Raji (cell line): Measurements from ENCODE around the gene KCNMA1.

ENCODE experiments used
- POLR2A ChIP-seq: IDR thresholded peaks from 2 replicates; pipeline ENCODE4 v1.6.1; 2011; ENCODE audit warnings: low read depth, low read length, control low read depth; ENCODE audit not compliant: insufficient read depth

The KCNMA1 gene

DNA sequence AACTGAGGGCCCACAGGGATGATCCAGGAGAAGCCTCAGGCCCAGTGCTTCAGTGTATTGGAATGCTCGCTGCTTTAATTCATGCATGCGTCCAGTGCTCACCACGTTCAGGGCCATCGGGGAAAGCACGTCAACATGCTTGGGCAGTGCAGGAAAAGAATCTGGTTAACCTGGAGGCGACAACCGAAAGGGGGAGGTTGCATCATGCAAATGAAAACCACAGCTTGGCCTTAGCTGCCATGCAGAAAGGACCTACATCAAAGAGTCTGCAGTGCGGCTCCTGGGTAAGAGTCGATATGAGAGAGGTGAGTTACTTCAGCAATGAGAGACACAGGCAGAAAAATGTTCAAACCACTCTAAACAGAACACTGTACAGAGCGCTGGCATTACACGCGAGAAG lies 440.1 kb downstream of the KCNMA1 start:
- no peak for TF ChIP-seq POLR2A

DNA sequence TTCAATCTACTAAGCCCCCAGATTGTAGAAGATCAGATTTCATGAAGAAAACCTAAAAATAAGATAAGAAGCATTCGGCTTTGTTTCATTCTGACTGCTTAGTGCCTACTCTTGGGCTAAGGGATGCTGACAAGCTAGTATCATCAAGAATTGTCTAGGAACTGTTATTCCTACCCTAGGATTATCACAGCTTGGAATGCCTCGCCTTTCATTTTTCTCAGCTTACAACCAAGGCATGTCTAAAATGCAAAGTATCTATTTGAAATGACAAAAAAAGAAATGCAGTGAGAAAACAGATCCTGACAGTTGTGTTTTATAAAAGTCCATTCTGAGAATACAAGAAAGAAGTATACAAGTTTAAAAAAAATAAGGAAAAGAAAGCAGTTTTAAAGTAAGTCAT lies 441.0 kb downstream of the KCNMA1 start:
- TF ChIP-seq POLR2A: no peak

DNA sequence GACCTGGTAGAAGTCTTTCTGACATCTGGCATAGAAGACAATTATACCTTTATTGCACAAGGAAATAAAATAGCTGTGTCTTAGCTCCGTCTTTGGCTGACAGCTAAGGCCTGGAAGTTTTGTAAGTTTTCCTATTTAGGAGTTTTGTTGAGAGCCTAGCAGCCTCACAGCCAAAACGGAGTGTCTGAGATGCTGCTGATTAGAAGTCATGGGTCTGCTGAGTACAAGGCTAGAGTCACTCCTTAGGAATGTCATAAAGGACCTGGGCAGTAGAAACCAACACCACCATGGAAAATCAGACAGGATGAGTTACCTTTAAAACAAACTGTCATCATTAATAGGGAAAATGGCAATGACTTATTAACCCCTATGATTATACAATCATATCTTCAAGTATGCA lies 442.5 kb downstream of the KCNMA1 start:
- no peak for TF ChIP-seq POLR2A

DNA sequence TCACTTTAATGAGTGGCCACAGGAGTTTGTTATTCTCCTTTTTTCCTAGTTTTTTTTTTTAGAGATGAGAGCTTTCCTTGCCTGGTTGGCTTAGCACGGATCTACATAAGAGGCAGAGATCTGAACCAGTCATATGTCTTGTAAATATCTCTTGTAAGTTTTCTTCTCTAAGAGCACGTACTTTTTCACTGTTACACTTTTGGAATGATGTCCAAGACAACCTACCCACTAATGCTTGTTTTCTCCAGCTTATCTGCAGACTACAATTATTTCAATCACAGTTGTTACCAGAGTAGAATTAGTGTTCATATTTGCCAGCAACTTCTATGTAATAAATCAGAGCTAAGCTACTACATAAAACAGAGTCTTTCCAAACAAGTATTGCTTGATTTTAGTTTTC lies 444.6 kb downstream of the KCNMA1 start:
- TF ChIP-seq POLR2A: no peak

DNA sequence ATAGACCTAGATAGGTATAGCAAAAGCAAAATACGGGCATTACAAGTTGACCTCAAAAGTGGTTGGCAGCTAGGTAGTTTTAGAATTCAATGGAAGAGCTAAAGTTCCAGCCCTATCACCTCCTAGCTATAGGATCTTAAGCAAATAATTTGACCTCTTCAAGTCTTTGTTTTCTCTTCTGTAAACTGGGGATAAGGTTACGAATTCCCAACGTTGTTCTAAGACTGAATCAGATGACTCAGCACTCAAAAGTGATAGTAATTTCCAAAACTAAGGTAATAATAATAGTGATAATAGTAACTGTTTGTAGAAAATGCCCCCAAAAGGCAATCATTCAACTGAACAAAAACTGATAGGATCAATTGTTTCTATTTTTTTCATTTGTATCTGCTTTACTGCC lies 445.2 kb downstream of the KCNMA1 start:
- TF ChIP-seq POLR2A: no peak

DNA sequence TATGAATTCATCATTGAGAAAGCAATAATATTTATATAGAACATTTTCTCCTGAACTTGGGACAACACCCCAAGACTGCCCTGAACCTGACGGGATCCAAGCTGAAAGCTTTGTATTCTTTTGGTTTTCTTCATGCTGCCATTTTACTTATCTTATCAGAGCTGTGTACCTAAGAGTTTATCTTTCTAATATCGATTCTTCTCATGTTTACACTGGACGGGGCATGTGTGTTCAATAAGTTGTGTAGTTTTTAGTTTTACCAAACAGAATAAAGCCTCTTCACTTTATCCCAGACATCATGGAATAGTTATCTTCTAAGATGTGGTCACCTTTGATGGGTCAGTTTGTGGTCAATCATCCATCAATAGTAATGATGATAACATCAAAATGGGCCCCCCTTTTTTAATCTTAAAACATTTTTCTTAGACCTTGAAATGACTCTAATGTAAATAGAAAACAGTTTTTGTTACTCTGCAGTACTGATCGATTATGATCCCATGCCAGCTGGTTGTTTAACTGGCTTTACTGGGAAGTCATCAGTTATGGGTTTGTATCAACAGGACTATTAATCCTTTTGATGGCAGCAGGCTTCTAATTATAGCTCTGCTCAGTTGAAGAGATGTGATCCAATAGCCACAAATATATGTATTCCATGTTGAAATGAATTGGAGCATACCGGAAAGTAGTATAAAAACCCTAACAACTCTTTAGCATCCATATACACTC lies 446.1 kb downstream of the KCNMA1 start:
- no peak for TF ChIP-seq POLR2A

DNA sequence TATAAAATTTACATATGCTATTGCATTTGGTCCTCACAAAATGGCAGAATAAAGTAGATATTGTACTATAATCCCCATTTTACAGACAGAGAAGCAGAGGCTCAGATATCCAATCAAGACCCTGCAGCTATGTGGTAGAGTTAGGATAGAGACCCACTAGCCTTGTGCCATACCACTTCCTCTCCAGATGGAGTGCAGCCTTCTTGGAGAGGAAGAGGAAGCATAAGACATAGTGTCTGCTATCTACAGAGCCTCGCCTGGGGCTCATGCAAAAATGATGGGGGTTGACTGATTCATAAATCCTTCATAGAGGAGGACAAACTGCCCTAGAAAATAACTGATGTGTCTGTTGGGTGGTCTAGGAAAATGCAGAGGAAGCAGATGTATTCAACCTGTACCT lies 447.3 kb downstream of the KCNMA1 start:
- TF ChIP-seq POLR2A: no peak

DNA sequence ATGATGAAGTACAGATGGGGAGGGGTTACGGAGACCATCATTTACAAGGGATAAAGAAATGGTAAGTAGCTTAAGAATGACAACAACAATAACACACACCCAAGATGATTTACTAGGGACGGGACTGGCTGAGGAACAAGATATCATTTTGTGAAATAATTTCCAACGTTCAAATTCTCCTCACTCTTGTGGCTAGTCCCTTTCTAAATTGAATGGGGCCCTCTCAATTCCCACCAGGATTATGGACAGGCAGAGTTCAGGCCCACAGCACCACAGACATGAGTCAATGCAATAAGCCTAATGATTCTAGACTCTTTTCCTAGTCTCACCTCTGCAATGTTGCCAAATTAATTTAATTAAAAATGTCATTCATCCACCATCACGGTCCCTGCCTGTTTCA lies 448.1 kb downstream of the KCNMA1 start:
- TF ChIP-seq POLR2A: no peak

DNA sequence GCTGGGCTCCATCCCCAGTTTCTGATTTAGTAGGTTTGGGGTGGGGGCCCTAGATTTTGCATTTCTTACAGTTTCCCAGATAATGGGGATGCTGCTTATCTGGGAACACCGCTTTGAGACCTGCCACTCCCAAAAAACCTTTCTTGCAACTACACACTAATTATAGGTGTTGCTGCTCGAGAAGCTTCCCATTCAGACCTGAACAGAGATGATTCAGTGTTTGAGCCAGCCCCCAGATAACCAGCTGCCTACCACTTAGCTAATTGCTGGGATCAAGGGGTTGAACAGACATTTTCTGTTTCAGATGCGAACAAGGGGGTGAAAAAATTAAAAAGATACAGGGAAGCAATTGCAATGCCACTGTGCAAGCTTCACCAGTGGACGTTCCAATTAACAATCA lies 448.5 kb downstream of the KCNMA1 start:
- no peak for TF ChIP-seq POLR2A

DNA sequence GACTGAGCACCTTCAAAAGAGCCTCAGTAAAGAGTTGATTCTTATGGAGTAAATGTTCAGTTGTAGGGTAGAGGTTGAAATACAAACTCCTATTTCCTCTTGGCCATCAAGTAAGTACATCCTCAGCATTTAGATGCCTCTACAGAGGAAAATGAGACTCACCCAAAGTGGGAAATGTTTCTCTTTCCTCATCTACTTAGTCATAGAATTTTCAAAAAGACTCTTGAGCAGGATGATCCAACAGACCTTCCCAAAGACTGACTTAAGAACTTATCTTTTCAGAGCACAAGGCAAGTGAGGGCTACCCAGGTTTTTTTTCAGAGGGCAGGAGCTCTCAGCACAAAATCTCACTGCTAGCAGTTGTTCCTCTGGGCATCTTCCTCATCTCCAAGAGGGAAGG lies 449.1 kb downstream of the KCNMA1 start:
- no peak for TF ChIP-seq POLR2A

DNA sequence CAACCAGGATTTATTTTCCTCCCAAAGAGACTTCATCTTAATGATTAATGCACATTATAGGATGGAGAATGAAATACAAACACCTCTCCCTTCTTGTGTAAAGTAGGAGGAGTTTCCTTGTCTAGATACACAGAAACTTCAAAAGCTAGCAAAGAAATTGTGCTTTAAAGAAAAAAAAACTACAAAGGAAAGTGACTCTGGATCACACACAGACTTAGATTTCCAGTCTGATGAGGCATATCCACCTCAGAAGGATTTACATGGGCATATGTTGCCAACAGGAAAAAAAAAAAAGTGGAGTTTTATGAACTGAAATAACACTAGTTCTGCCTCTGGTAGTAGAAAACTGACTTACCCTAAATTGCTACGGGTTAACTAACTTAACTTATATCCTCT lies 449.6 kb downstream of the KCNMA1 start:
- TF ChIP-seq POLR2A: no peak

DNA sequence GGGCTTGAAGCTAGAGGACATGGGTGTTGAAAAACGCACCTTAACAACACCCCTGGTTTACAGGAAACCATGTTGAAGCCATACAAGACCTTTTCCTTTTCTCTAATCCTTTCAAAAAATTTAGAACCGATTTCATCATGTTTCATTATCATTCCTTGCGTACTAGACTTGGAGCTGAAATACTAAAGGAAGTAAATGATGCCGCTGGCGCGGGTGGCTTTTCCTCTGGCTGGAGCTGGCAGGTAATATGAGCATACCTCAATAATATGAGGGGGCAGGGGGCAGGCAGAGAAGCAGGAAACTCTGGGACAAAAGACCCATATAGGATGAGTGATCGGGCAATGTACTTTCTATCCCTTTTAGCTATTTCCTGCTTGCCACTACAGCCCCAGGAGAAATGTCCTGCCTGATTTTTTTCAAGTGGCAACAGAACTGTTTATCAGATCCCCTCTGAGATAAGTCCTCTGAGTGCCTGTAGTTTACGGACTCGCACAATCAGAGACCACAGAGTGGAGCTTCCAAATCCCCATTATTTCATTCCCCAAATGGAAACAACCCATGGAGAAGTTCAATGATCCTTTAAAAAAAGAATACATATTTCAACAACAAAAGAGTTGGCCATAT lies 450.1 kb downstream of the KCNMA1 start:
- TF ChIP-seq POLR2A: no peak

DNA sequence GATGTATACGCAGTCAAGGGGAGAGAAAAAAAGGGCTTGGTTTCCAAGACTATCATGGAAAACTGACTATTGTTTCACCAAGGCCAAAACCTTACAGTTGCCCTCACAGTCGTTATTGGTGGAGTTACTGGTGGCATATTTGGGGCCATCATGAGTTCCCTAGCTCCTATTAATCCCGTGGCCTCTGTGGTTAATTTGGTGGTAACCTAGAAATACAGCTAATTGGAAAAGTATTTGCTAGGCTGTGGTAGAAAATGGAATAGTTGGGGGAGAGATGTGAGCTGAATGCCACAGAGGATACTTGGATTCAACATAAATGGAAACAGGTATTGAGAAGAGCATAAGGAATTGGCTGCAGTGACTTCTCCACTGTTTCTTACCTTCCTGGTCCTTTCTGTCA lies 450.7 kb downstream of the KCNMA1 start:
- no peak for TF ChIP-seq POLR2A

DNA sequence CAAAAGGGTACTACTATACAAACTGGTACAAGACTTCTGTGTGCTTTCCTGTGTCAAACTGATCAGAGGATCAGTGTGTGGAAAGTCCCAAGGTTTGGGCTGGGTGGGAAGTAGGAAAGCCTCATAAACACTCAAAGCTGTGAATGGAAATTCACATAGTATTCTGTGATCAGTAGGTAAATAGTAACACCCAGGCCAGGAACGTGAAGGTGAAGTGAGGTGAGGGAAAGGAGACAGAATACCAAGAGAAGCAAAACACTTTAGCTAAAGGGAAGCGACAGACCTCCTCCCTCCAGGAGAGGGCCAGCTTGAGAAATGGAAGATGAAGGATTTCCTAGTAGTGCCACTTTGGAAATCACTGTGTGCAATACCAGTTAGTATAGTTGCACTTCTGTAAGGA lies 451.9 kb downstream of the KCNMA1 start:
- no peak for TF ChIP-seq POLR2A

DNA sequence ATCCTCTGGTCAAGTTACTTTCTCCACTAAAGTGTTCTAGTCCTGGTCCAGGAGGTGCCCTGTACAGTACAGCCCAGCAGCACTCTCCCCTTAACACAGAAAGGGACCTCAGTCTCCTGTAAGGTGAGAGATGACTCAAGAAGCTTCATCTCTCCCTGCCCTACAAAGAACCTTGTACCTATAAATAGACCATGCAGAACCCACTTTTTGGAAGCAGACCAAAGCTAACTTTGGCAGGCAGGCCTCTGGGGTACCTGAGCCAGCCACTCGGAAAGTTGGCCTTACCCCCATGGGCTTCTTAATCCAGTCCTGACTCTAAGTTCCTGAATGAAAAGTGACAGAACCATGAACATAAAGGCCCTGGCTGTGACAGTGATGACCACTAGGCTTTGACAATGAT lies 454.8 kb downstream of the KCNMA1 start:
- TF ChIP-seq POLR2A: no peak

DNA sequence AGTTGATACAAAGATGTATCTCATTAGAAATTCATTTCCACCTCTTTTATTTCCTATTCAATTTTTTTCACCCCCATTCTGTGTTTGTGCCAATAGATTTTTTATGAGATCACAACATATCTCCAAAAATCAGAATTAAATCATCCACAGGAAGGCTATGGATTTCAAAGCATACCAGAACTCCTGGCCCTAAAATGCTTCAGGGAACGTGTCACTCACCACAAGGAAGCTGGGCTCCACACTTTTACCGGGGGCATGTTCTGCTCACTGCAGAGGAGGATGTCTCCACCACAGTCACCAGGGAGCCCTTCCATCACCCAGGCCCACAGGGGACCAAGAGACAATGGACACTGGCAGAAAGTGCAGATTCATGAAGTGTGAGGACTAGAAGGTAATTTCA lies 456.8 kb downstream of the KCNMA1 start:
- TF ChIP-seq POLR2A: no peak

DNA sequence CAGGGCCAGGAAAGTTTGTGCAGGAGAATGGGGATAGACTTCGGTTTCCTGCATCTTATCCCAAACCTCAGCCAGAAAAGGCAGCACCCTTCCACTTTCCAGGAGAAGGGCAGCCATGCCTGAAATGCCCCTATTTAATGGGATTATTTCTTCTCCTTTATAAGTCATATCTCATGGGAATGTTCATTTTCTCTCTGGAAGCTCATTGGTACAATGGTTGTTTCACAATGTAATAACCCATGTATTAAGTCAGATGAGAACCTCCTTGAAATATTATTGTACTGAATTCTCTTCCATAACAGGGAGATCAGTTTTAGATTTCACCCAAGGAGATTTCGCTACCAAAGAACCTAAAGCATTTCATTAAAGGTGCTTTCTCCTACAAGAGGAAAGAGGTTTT lies 457.5 kb downstream of the KCNMA1 start:
- TF ChIP-seq POLR2A: no peak
